Adipose tissue (tissue), 3 donors: ENCODE measurements around the gene IL6ST. TPM values are rescaled to one million over a fixed set of nuclear protein-coding genes. Genes with fewer than 3 reads are reported as not detected.
"Not testable (repeated sequence)": the region's sequence is repeated elsewhere in the genome, so short reads cannot be mapped to it uniquely, and the experiment has no call there.

Experiments
- H3K27ac ChIP-seq: one replicate; pipeline ENCODE4 v1.5.1; 2013; ENCODE audit warnings: low read depth, low read length
- WGBS, 3 donors: extraction: QIAGEN DNeasy Blood & Tissue Kit; methylation state at CpG; one replicate each; pipeline ENCODE4 v1.1.7; 2013; 5-methylcytosine and 5-hydroxymethylcytosine counted together
- polyA plus RNA-seq, 3 donors: library from polyadenylated mRNA; stranded (reverse); fragments of 200-250 nt; gene quantifications; one replicate each; pipeline ENCODE4 v1.2.3, GENCODE V29; 2013
- donor health status: healthy with polysubstance abuse.
- donor health status: Bipolar disorder and iron deficiency.
- donor health status: healthy.

IL6ST gene
- polyA plus RNA-seq = 10 to 100 TPM; 17.6 to 75.5 (median 61.9) TPM

GRCh38 chr5:55994495-55994997 lies at the start of gene IL6ST:
Gene IL6ST (minus strand): TSS chr5:55994963. CDS start chr5:55976278, 18,685 bp downstream.
- peak within 1 kb of the TSS; percentile 80 for H3K27ac ChIP-seq
- WGBS, 3 donors = 0% methylated on average over 47 to 48 of the region's 48 CpGs

- no peak overlapping the region for H3K27ac ChIP-seq
- 49 to 59% (median 53%) methylated on average over 2 of the region's 2 CpGs for WGBS, 3 donors
Measured at GRCh38 chr5:56039985-56040384, 45.2 kb upstream of the IL6ST start.

GRCh38 chr5:56038206-56038605 lies 43.4 kb upstream of the IL6ST start:
- not testable (repeated sequence) for H3K27ac ChIP-seq
- 73 to 94% (median 90%) methylated on average over 4 to 5 of the region's 6 CpGs for WGBS, 3 donors

DNA sequence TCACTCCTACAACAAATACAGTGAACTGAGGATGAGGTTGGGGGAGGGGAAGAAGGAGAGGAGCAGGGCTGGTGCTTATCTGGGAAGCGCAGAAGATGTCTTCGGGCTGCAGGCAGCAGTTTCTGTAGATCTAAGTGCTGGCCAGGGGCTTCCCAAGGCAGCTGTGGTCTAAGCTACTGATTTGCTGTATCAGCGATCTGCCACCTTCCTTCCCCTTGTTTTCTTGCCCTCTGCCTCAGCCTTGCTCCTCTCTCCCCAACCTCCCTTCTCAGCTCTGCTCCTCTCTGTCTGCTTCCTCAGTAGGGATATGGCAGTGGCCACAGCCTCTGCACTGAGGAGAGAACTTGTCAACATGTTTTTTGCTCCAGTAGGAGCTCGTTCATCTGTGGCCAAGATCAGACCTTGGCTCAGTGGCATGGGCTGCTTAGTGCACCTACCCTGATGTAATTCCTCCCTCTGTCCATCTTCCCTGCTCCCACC lies 42.8 kb upstream of the IL6ST start:
- WGBS, 3 donors = 27 to 56% (median 34%) methylated on average over 4 of the region's 4 CpGs
- H3K27ac ChIP-seq = no peak overlapping the region

- WGBS, 3 donors = 90 to 98% (median 97%) methylated on average over 8 to 19 of the region's 21 CpGs
- not testable (repeated sequence) for H3K27ac ChIP-seq
Measured at GRCh38 chr5:56035394-56035793, 40.6 kb upstream of the IL6ST start.

- WGBS, 3 donors = 88 to 94% (median 93%) methylated on average over 7 of the region's 7 CpGs
- H3K27ac ChIP-seq = not testable (repeated sequence)
Measured at GRCh38 chr5:56029871-56030630, 35.3 kb upstream of the IL6ST start.

DNA sequence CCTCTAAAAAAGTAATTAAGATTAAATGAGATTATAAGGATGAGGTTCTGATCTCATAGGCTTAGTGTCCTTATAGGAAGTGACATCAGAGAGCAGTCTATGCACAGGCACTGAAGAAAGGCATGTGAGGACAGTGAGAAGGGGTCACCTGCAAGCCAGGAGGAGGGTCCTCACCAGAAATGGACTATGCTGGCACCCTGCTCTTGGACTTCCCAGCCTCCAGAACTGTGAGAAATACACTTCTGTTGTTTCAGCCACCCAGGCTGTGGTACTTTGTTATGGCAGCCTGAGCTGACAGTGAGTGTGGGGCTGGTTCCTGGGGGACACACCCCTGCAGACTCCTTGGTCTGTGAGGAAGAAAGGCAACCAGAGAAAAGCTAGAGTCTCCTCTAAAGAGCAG lies 34.7 kb upstream of the IL6ST start:
- H3K27ac ChIP-seq = no peak overlapping the region

DNA sequence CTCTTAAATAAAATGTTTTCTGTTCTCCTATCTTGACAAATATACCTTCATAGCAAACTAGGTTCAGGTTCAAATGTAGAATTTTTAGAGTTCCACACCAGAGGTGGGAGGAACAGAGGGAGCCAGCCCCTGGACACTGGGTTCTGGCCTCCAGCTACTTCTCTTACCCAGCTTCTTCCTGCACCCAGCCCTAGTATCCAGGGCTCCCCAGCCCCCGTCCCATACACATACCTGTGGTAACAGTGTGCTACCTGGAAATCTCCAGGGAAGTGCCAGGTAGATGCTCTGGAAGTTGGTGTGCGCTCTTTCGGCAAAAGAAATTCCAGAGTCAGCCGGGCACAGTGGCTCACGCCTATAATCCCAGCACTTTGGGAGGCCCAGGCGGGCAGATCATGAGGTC lies 33.9 kb upstream of the IL6ST start:
- H3K27ac ChIP-seq = no peak overlapping the region
- 97 to 99% (median 97%) methylated on average over 6 of the region's 6 CpGs for WGBS, 3 donors

DNA sequence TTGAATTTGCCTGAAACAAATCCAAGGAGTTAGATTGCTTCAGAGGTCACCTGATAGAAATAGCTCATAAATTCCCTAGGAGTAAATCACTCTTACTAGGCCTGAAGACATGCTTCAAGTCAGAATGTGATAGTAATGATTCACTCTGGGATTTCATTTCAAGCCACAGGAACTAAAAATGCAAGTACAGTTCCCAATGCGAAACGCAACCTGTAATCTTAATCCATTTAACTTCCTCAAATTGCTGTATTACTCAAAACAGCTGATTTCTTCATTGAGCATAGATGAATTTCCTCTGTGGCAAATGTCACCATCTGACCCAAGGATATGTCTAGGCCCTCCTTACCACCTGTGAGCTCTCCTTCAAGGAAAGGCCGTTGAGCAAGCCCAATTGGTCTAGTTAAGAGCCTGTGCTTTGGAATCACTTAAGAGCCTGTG lies 32.1 kb upstream of the IL6ST start:
- WGBS, 3 donors = 44 to 86% (median 45%) methylated on average over 3 of the region's 3 CpGs
- no peak overlapping the region for H3K27ac ChIP-seq

DNA sequence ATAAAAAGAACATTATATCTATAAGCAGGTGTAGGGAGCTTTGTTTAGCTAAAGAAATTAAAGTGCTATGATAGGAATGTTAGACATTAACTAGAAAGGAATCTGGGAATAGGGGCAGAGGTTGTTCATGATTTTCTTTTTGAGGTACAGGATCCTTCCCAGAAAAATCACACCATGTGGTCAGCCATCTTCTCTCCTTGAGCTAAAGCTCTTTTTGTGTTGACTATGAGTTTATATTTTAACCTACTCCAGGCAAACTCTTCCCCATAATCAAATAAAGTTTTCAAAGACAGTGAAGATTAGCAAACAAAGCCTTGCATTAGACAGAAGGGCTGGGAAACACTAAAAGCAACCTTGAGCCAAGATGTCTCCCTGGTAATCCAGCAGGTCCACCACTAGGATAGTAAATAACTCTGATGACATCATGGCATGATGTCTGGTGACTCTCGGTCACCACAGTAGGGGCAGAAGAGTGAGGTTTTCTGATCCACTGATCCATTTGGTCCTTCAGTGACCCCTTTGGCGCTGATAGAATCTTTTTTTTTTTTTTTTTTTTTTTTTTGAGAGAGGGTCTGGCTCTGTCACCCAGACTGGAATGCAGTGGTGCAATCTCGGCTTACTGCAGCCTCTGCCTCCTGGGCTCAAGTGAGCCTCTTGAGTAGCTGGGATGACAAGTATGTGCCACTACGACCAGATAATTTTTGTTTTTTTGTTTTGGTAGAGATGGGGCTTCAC lies 30.6 kb upstream of the IL6ST start:
- no peak overlapping the region for H3K27ac ChIP-seq
- WGBS, 3 donors = 90 to 99% (median 90%) methylated on average over 4 of the region's 4 CpGs

DNA sequence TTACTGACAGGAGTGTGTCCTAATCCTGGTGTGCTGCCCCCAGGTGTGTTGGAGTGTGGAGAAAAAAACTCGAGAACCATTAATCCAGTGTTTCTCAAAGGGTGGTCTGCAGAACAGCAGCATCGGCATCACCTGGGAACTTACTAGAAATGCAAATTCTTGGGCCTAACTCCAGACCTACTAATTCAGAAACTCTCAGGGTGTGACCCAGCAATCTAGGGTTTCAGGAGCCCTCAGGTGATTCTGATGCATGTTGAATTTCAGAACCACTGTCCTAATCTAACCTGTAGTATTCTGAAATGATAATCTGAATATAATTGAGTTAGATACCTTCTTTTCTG lies 30.0 kb upstream of the IL6ST start:
- 86 to 89% (median 89%) methylated on average over 2 of the region's 2 CpGs for WGBS, 3 donors
- H3K27ac ChIP-seq = no peak overlapping the region

DNA sequence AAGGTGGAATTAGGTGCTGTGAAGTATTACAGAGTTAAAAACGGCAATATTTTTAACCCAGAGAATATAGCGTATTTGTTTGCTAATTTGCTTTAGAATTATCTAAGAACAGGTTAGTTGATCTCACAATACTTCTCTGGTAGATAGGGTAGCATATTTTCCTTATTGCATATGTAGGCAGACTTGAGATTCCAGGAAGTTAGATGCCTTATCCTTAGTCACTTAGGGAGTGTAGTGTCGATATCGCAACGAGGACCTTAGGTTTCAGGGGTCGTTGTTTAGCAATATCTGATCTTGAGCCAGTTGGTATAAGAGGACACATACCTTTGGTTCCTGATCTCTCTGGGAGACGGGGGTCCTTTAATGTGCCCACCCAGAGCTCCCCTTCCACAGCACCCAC lies 28.5 kb upstream of the IL6ST start:
- H3K27ac ChIP-seq = no peak overlapping the region
- 81 to 86% (median 86%) methylated on average over 7 of the region's 7 CpGs for WGBS, 3 donors

DNA sequence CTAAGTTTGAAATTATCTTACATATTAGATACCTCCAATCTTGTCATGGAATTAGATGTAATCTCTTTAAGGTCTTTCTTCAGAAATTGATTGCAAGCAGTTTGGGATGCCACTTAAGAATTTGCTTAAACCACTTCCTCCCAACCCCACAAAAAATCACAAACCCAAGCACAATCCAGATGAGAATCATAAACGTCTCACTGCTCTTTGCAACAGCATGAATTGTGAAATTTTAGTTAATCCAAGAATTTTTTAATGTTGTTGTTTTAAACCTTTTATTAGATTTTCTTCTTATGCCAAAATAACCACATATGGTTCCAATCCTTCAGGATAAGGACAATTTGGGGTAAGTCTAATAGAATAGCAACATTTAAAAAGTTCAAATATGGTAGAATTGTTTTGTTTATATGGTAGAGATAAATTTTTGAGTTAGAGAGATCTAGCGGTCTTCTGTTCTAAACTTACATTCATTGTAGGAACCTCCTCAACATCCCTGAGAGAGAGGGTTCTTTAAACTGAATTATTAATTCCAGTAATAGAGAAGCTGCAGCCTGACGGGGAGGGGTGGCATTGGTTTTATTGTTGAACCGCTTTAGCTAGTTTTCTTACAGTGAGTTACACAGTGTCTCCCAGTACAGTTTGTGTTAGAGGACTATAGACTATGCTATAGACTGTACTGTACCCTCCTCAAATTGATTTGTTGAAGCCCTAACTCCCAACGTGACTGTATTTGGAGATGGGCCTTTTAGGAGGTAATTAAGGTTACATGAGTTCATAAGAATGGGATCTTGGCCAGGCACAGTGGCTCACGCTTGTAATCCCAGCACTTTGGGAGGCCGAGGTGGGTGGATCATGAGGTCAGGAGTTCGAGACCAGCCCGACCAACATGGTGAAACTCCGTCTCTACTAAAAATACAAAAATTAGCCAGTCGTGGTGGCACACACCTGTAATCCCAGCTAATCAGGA lies 24.8 kb upstream of the IL6ST start:
- 73 to 87% (median 80%) methylated on average over 11 of the region's 11 CpGs for WGBS, 3 donors
- no peak overlapping the region for H3K27ac ChIP-seq

DNA sequence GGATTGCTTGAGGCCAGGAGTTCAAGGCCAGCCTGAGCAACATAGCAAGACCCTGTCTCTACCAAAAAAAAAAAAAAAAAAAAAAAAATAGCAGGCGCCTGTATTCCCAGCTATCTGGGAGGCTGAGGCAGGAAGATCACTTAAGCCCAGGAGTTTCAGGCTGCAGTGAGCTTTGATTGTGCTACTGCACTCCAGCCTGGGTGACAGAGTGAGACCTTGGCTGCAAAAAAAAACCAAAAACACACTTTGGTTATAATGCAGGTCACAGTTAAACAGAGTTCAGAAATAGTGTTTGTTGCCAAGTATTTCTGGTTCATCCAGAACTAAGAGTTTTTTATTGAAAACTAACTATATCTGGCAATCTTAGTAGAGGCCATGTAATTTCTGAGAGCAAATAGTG lies 24.1 kb upstream of the IL6ST start:
- WGBS, 3 donors = 70 to 86% (median 78%) methylated on average over 1 of the region's 1 CpG

GRCh38 chr5:56014701-56015100 lies 19.9 kb upstream of the IL6ST start:
- 95 to 98% (median 97%) methylated on average over 6 to 24 of the region's 26 CpGs for WGBS, 3 donors
- not testable (repeated sequence) for H3K27ac ChIP-seq

More for the DNA sequence above, 24.1 kb upstream of the IL6ST start:
- H3K27ac ChIP-seq = no peak overlapping the region

GRCh38 chr5:56013939-56014338 lies 19.2 kb upstream of the IL6ST start:
- H3K27ac ChIP-seq = not testable (repeated sequence)
- 33 to 100% methylated on average over 1 to 2 of the region's 5 CpGs; no CpG with 5 or more reads in 1 of the 3 donors for WGBS, 3 donors

- no peak overlapping the region for H3K27ac ChIP-seq
- 78 to 79% (median 79%) methylated on average over 5 of the region's 5 CpGs for WGBS, 3 donors
Measured at GRCh38 chr5:56012281-56012963, 17.7 kb upstream of the IL6ST start.

GRCh38 chr5:56011835-56012234 lies 17.1 kb upstream of the IL6ST start:
- WGBS, 3 donors = 56 to 79% (median 57%) methylated on average over 3 of the region's 3 CpGs
- no peak overlapping the region for H3K27ac ChIP-seq
